Keratinocyte (primary cell): Measurements from ENCODE around the gene ASB6. TPM values are rescaled to one million over a fixed set of nuclear protein-coding genes. Genes with fewer than 3 reads are reported as not detected.
A peak's percentile ranks its signal among the peaks of the same experiment; 100 is the strongest.

ENCODE experiments used
- DNase-seq: peaks from one replicate; pipeline ENCODE4 v3.0.0-alpha.2; 2011; ENCODE audit warnings: low read depth, missing footprints, low spot score
- FAIRE-seq: peaks from 2 replicates; lab custom pipeline; 2011; peaks lifted over from hg19 to GRCh38; lab: Jason Lieb, UNC
- H2AFZ ChIP-seq: 2 replicates; pipeline ENCODE4 v1.6.0; 2012; ENCODE audit warnings: low read length, control low read depth, inconsistent platforms; ENCODE audit not compliant: control insufficient read depth
- H3K27ac ChIP-seq: 2 replicates; pipeline ENCODE4 v1.5.1; 2011; ENCODE audit warnings: low read length; ENCODE audit not compliant: control insufficient read depth, insufficient read depth
- H3K27me3 ChIP-seq: 3 replicates; pipeline ENCODE4 v1.6.0; 2011; ENCODE audit warnings: low read length; ENCODE audit not compliant: control insufficient read depth, insufficient read depth; ENCODE audit errors: extremely low read depth
- H3K36me3 ChIP-seq, 2 experiments: 2 replicates in 1 of 2; 3 replicates in 1 of 2; pipeline ENCODE4 v1.5.1; 2011; ENCODE audit warnings: low read length in 2 of 2, mild to moderate bottlenecking in 1 of 2; ENCODE audit not compliant: control insufficient read depth in 2 of 2, insufficient read depth in 2 of 2; ENCODE audit errors: extremely low read depth in 1 of 2
- H3K4me1 ChIP-seq: 3 replicates; pipeline ENCODE4 v1.5.1; 2011; ENCODE audit warnings: low read length; ENCODE audit not compliant: control insufficient read depth, insufficient read depth; ENCODE audit errors: extremely low read depth
- H3K4me2 ChIP-seq: 3 replicates; pipeline ENCODE4 v1.6.0; 2011; ENCODE audit warnings: low read depth, low read length; ENCODE audit not compliant: control insufficient read depth, insufficient read depth; ENCODE audit errors: extremely low read depth
- H3K4me3 ChIP-seq, 3 experiments: fragments of 200-600 bp in 1 of 3; sonication (generic) in 1 of 3; 2 replicates in 2 of 3; 3 replicates in 1 of 3; pipeline ENCODE4 v1.5.1; 2011 to 2016; ENCODE audit warnings: low read length in 3 of 3, mild to moderate bottlenecking in 3 of 3, control low read depth in 2 of 3, inconsistent platforms in 1 of 3, low read depth in 1 of 3, mixed read lengths in 1 of 3, mixed run types in 1 of 3, moderate library complexity in 1 of 3; ENCODE audit not compliant: control insufficient read depth in 2 of 3, insufficient read depth in 2 of 3; ENCODE audit errors: extremely low read depth in 1 of 3
- H3K79me2 ChIP-seq: 2 replicates; pipeline ENCODE4 v1.6.0; 2012; ENCODE audit warnings: low read length; ENCODE audit not compliant: control insufficient read depth, insufficient read depth
- H3K9ac ChIP-seq: 3 replicates; pipeline ENCODE4 v1.6.0; 2011; ENCODE audit warnings: low read length; ENCODE audit not compliant: control insufficient read depth, insufficient read depth; ENCODE audit errors: extremely low read depth
- H3K9me1 ChIP-seq: 3 replicates; pipeline ENCODE4 v1.6.0; 2011; ENCODE audit warnings: low read length; ENCODE audit not compliant: control insufficient read depth, insufficient read depth; ENCODE audit errors: extremely low read depth
- H3K9me3 ChIP-seq: 2 replicates; pipeline ENCODE4 v1.5.1; 2012; ENCODE audit warnings: low read depth, low read length; ENCODE audit not compliant: control insufficient read depth
- H4K20me1 ChIP-seq: 3 replicates; pipeline ENCODE4 v1.6.0; 2011; ENCODE audit warnings: low read length; ENCODE audit not compliant: control insufficient read depth, insufficient read depth; ENCODE audit errors: extremely low read depth
- EZH2 ChIP-seq: IDR thresholded peaks from one replicate; pipeline ENCODE4 v1.6.1; 2012; ENCODE audit warnings: inconsistent platforms, mild to moderate bottlenecking, low read length, moderate library complexity
- dilution Hi-C: fragments of 300-500 bp; cut with MboI; formaldehyde crosslinking; loops from one replicate; pipeline ENCODE4 v1.7.0; 2020; ENCODE audit warnings: low sequenced_read_pairs; ENCODE audit not compliant: extremely low pct_ligation_motif_present
- polyA plus RNA-seq, 5 experiments: library from polyadenylated mRNA; depleted of rRNA in 3 of 5; stranded (reverse) in 3 of 5; stranded (forward) in 1 of 5; unstranded in 1 of 5; fragments of >200 nt; gene quantifications; 1 replicate in 1 of 5; 2 replicates in 3 of 5; 3 replicates in 1 of 5; pipeline versions ENCODE4 v1.2.1 to v1.2.3, GENCODE V29; 2011 to 2012; ENCODE audit warnings: missing spikeins in 2 of 5, low read depth in 1 of 5, low replicate concordance in 1 of 5
- TF ChIP-seq, protein P1 (sequence below), 3 experiments: IDR thresholded peaks in 1 of 3; conservative IDR thresholded peaks in 1 of 3; optimal IDR thresholded peaks in 1 of 3; 2 replicates in 2 of 3; 3 replicates in 1 of 3; pipeline versions ENCODE3 to v1.5.1; 2011; ENCODE audit warnings: low read length in 3 of 3, mild to moderate bottlenecking in 3 of 3, moderate library complexity in 2 of 3, control low read depth in 1 of 3, inconsistent platforms in 1 of 3; ENCODE audit not compliant: insufficient read depth in 2 of 3; ENCODE audit errors: extremely low read depth in 1 of 3

Gene ASB6
- polyA plus RNA-seq, 1 donor (not counting 4 experiments of a cell fraction or from before 2014, with no cell fraction given) = 16.3 TPM

GRCh38 chr9:129598089-129598596 is 43.8 kb downstream of the ASB6 start:
- peak overlapping the region; percentile 71 for H3K4me2 ChIP-seq
- peaks cover 7% of the 10 kb centered on the region for H3K4me1 ChIP-seq
- no peak overlapping the region for H3K4me3 ChIP-seq
- H2AFZ ChIP-seq = peak overlapping the region; percentile 75
- H3K36me3 ChIP-seq = no peaks in the 10 kb centered on the region
- H3K27ac ChIP-seq = no peak overlapping the region
- TF ChIP-seq, protein P1, sequence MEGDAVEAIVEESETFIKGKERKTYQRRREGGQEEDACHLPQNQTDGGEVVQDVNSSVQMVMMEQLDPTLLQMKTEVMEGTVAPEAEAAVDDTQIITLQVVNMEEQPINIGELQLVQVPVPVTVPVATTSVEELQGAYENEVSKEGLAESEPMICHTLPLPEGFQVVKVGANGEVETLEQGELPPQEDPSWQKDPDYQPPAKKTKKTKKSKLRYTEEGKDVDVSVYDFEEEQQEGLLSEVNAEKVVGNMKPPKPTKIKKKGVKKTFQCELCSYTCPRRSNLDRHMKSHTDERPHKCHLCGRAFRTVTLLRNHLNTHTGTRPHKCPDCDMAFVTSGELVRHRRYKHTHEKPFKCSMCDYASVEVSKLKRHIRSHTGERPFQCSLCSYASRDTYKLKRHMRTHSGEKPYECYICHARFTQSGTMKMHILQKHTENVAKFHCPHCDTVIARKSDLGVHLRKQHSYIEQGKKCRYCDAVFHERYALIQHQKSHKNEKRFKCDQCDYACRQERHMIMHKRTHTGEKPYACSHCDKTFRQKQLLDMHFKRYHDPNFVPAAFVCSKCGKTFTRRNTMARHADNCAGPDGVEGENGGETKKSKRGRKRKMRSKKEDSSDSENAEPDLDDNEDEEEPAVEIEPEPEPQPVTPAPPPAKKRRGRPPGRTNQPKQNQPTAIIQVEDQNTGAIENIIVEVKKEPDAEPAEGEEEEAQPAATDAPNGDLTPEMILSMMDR (optimal IDR thresholded peaks at IDR 0.05 in 1 of 3, IDR thresholded peaks at IDR 0.05 in 1 of 3, conservative IDR thresholded peaks at IDR 0.05 in 1 of 3; ENCODE audit: extremely low read depth in 1 of 3, insufficient read depth in 2 of 3, low read length in 3 of 3) = no peak
- TF ChIP-seq EZH2 = no peak
- H3K79me2 ChIP-seq = no peaks in the 10 kb centered on the region
- H3K9me1 ChIP-seq = no peaks in the 10 kb centered on the region
- no peaks in the 10 kb centered on the region for H4K20me1 ChIP-seq
- peak overlapping the region; percentile 71 for H3K9ac ChIP-seq
- no peaks in the 10 kb centered on the region for H3K27me3 ChIP-seq
- no peaks in the 10 kb centered on the region for H3K9me3 ChIP-seq
- dilution Hi-C loops = no loop called here
- no peak for DNase-seq
- no peak for FAIRE-seq

GRCh38 chr9:129597355-129598088 is 44.4 kb downstream of the ASB6 start:
- no peak for DNase-seq
- Histone ChIP-seq H3K4me3 (peak overlapping the region; percentile 16 to 38 (median 16)), H3K79me2 (no peaks in the 10 kb centered on the region), H3K9me1 (no peaks in the 10 kb centered on the region), H3K4me1 (peaks cover 7% of the 10 kb centered on the region), H3K27me3 (no peaks in the 10 kb centered on the region), H3K36me3 (no peaks in the 10 kb centered on the region), H3K9ac (peak overlapping the region; percentile 71), H3K9me3 (no peaks in the 10 kb centered on the region), H3K27ac (peak overlapping the region; percentile 10), H3K4me2 (peak overlapping the region; percentile 71), H2AFZ (peak overlapping the region; percentile 75), H4K20me1 (no peaks in the 10 kb centered on the region)
- dilution Hi-C loops = no loop called here
- FAIRE-seq = no peak
- TF ChIP-seq, protein P1 (optimal IDR thresholded peaks at IDR 0.05 in 1 of 3, IDR thresholded peaks at IDR 0.05 in 1 of 3, conservative IDR thresholded peaks at IDR 0.05 in 1 of 3; ENCODE audit: extremely low read depth in 1 of 3, insufficient read depth in 2 of 3, low read length in 3 of 3) = no peak
- TF ChIP-seq EZH2 = no peak
